GM21390 (cell line): ENCODE measurements around the gene IPO8.
A peak's percentile ranks its signal among the peaks of the same experiment; 100 is the strongest.

Experiments
- ATAC-seq: cut with Tn5 transposase; IDR thresholded peaks from one replicate; pipeline ENCODE4 v1.9.1; 2021; ENCODE audit not compliant: unreplicated experiment

The IPO8 gene

GRCh38 chr12:30695199-30696102 is at the start of gene IPO8:
TSS of gene IPO8 (minus strand) at chr12:30695869. CDS start at chr12:30695647, 222 bp downstream.
- ATAC-seq, result peak; percentile 82

- no peak for ATAC-seq
Measured at GRCh38 chr12:30744321-30744720, 48.7 kb upstream of the IPO8 start.

- ATAC-seq, result no peak
Measured at GRCh38 chr12:30740274-30740673, 44.6 kb upstream of the IPO8 start.

GRCh38 chr12:30739020-30739419 is 43.4 kb upstream of the IPO8 start:
- no peak for ATAC-seq

GRCh38 chr12:30732954-30733637 is 37.4 kb upstream of the IPO8 start:
- no peak for ATAC-seq

- no peak for ATAC-seq
Measured at GRCh38 chr12:30730011-30730410, 34.3 kb upstream of the IPO8 start.

- no peak for ATAC-seq
Measured at GRCh38 chr12:30729547-30729946, 33.9 kb upstream of the IPO8 start.

- ATAC-seq, result no peak
Measured at GRCh38 chr12:30726647-30727046, 31.0 kb upstream of the IPO8 start.

GRCh38 chr12:30725739-30726138 is 30.1 kb upstream of the IPO8 start:
- ATAC-seq, result no peak

- no peak for ATAC-seq
Measured at GRCh38 chr12:30719060-30719459, 23.4 kb upstream of the IPO8 start.

- no peak for ATAC-seq
Measured at GRCh38 chr12:30707613-30708342, 12.1 kb upstream of the IPO8 start.

GRCh38 chr12:30706476-30706875 is 10.8 kb upstream of the IPO8 start:
- ATAC-seq, result no peak

- no peak for ATAC-seq
Measured at GRCh38 chr12:30701056-30701455, 5.4 kb upstream of the IPO8 start.

- ATAC-seq, result no peak
Measured at GRCh38 chr12:30700216-30700900, 4.7 kb upstream of the IPO8 start.

- no peak for ATAC-seq
Measured at GRCh38 chr12:30698346-30698745, 2.7 kb upstream of the IPO8 start.

GRCh38 chr12:30696943-30697342 is 1.3 kb upstream of the IPO8 start:
- no peak for ATAC-seq

- no peak for ATAC-seq
Measured at GRCh38 chr12:30696486-30696885, 817 bp upstream of the IPO8 start.

- peak; percentile 43 for ATAC-seq
Measured at GRCh38 chr12:30696103-30696408, 387 bp upstream of the IPO8 start.

- ATAC-seq, result peak; percentile 28
Measured at GRCh38 chr12:30694412-30695198, 1.1 kb downstream of the IPO8 start.

- no peak for ATAC-seq
Measured at GRCh38 chr12:30692470-30692869, 3.2 kb downstream of the IPO8 start.
